HepG2 (cell line): ENCODE data around the gene ZBTB7A. TPM values are rescaled to one million over a fixed set of nuclear protein-coding genes. Genes with fewer than 3 reads are reported as not detected.
A peak's percentile ranks its signal among the peaks of the same experiment; 100 is the strongest.

ENCODE experiments used
- AKAP8 ChIP-seq: sonication (generic); formaldehyde crosslinking; IDR thresholded peaks from 2 replicates; pipeline ENCODE4 v1.5.1; 2020; ENCODE audit warnings: mild to moderate bottlenecking, missing genetic modification reagents
- CBX2 ChIP-seq, 2 experiments: fragments of 200-600 bp in 1 of 2; sonication (generic); formaldehyde crosslinking in 1 of 2; IDR thresholded peaks; 2 replicates each; pipeline versions ENCODE4 v1.7.0 to v1.8.1; 2018 to 2022; ENCODE audit warnings: low read depth in 2 of 2, low read length in 1 of 2, mild to moderate bottlenecking in 1 of 2, missing genetic modification reagents in 1 of 2
- CHCHD3 ChIP-seq: sonication (generic); formaldehyde crosslinking; IDR thresholded peaks from 2 replicates; pipeline ENCODE4 v1.8.0; 2022; ENCODE audit warnings: mild to moderate bottlenecking, missing genetic modification reagents, moderate library complexity
- IRF2 ChIP-seq: IDR thresholded peaks from 2 replicates; pipeline ENCODE4 v1.6.1; 2018; ENCODE audit warnings: missing genetic modification reagents, missing compliant biosample characterization
- MIER3 ChIP-seq: IDR thresholded peaks from 2 replicates; pipeline ENCODE4 v1.6.1; 2016; ENCODE audit warnings: missing compliant biosample characterization, borderline replicate concordance
- NBN ChIP-seq: fragments of 450-650 bp; conservative IDR thresholded peaks from 2 replicates; pipeline ENCODE4 v1.6.1; 2017
- NONO ChIP-seq, 2 experiments: fragments of 450-650 bp in 1 of 2; sonication (generic) in 1 of 2; formaldehyde crosslinking in 1 of 2; IDR thresholded peaks in 1 of 2; conservative IDR thresholded peaks in 1 of 2; 2 replicates each; pipeline versions ENCODE4 v1.6.1 to v1.8.0; 2017 to 2022; ENCODE audit warnings: mild to moderate bottlenecking in 1 of 2, missing genetic modification reagents in 1 of 2, moderate library complexity in 1 of 2
- PAF1 ChIP-seq: IDR thresholded peaks from 2 replicates; pipeline ENCODE4 v1.6.1; 2016; ENCODE audit warnings: missing genetic modification reagents, missing compliant biosample characterization
- PBX2 ChIP-seq: IDR thresholded peaks from 2 replicates; pipeline ENCODE4 v1.6.1; 2016; ENCODE audit warnings: control low read depth
- PCBP1 ChIP-seq: fragments of 200-400 bp; formaldehyde crosslinking; IDR thresholded peaks from 2 replicates; pipeline ENCODE4 v1.6.1; 2017; ENCODE audit warnings: mild to moderate bottlenecking, low read depth, low read length, borderline replicate concordance
- POLR2G ChIP-seq: fragments of 200-400 bp; formaldehyde crosslinking; IDR thresholded peaks from 2 replicates; pipeline ENCODE4 v1.6.1; 2018; ENCODE audit warnings: mild to moderate bottlenecking, low read depth, low read length, moderate library complexity
- PTBP1 ChIP-seq: fragments of 200-400 bp; formaldehyde crosslinking; IDR thresholded peaks from 2 replicates; pipeline ENCODE4 v1.6.1; 2018; ENCODE audit warnings: low read length, low read depth; ENCODE audit not compliant: poor library complexity, severe bottlenecking
- RBAK ChIP-seq: sonication (generic); formaldehyde crosslinking; IDR thresholded peaks from 2 replicates; pipeline ENCODE4 v1.5.1; 2020; ENCODE audit warnings: mild to moderate bottlenecking, missing genetic modification reagents
- REPIN1 ChIP-seq: sonication (generic); formaldehyde crosslinking; IDR thresholded peaks from 2 replicates; pipeline ENCODE4 v1.8.0; 2022; ENCODE audit warnings: missing genetic modification reagents, low read depth, mild to moderate bottlenecking, borderline replicate concordance
- SAFB2 ChIP-seq: sonication (generic); formaldehyde crosslinking; IDR thresholded peaks from 2 replicates; pipeline ENCODE4 v1.5.1; 2020; ENCODE audit warnings: missing genetic modification reagents, low read depth, mild to moderate bottlenecking, borderline replicate concordance
- TFDP2 ChIP-seq: sonication (generic); formaldehyde crosslinking; IDR thresholded peaks from 2 replicates; pipeline ENCODE4 v1.4.0; 2020; ENCODE audit warnings: missing genetic modification reagents
- YEATS2 ChIP-seq: sonication (generic); formaldehyde crosslinking; IDR thresholded peaks from 2 replicates; pipeline ENCODE4 v1.4.0; 2020; ENCODE audit warnings: missing genetic modification reagents, borderline replicate concordance
- ZFP36L2 ChIP-seq: sonication (generic); formaldehyde crosslinking; IDR thresholded peaks from 2 replicates; pipeline ENCODE4 v1.4.0; 2020; ENCODE audit warnings: missing genetic modification reagents
- ZNF362 ChIP-seq: sonication (generic); formaldehyde crosslinking; IDR thresholded peaks from 2 replicates; pipeline ENCODE4 v1.4.0; 2020; ENCODE audit warnings: missing genetic modification reagents, mild to moderate bottlenecking, borderline replicate concordance
- ZNF382 ChIP-seq: sonication (generic); formaldehyde crosslinking; IDR thresholded peaks from 2 replicates; pipeline ENCODE4 v1.5.0; 2020; ENCODE audit warnings: missing genetic modification reagents, mild to moderate bottlenecking, borderline replicate concordance
- ZNF773 ChIP-seq: sonication (generic); formaldehyde crosslinking; IDR thresholded peaks from 2 replicates; pipeline ENCODE4 v1.4.0; 2020; ENCODE audit warnings: missing genetic modification reagents, borderline replicate concordance
- ZNF850 ChIP-seq: sonication (generic); formaldehyde crosslinking; conservative IDR thresholded peaks from 2 replicates; pipeline ENCODE4 v1.9.0; 2021; ENCODE audit warnings: mild to moderate bottlenecking, missing genetic modification reagents
- polyA plus RNA-seq, 8 experiments: library from polyadenylated mRNA; depleted of rRNA in 3 of 8; stranded (reverse) in 7 of 8; unstranded in 1 of 8; fragments of >200 nt; fragmentation: Illumina TruSeq in 4 of 8; extraction: Trizol in 4 of 8; gene quantifications; 2 replicates each; pipeline versions ENCODE4 v1.2.1 to v1.2.3, GENCODE V29; 2011 to 2016; ENCODE audit warnings: low read depth in 4 of 8, missing spikeins in 1 of 8, mixed read lengths in 1 of 8; ENCODE audit not compliant: insufficient read depth in 1 of 8
- total RNA-seq, 5 experiments: library from RNA; depleted of rRNA; stranded (reverse); fragments of >200 nt; fragmentation: Illumina TruSeq; extraction: Trizol; gene quantifications; 2 replicates each; pipeline ENCODE4 v1.2.3, GENCODE V29; 2016; ENCODE audit warnings: low read depth in 1 of 5
- TF ChIP-seq, protein P1 (sequence below): IDR thresholded peaks from 2 replicates; pipeline ENCODE4 v1.6.1; 2016; ENCODE audit warnings: low read depth, borderline replicate concordance
- TF ChIP-seq, protein P2 (sequence below): sonication (generic); formaldehyde crosslinking; conservative IDR thresholded peaks from 2 replicates; pipeline ENCODE4 v1.5.0; 2020; ENCODE audit warnings: missing genetic modification reagents

Gene ZBTB7A
- total and polyA plus RNA-seq, 2 of the 13 experiments (the other 11 are each of a cell fraction or from before 2014, with no cell fraction given), result 3.6 to 4.0 TPM

GRCh38 chr19:4065430-4066175, 1.1 kb downstream of the ZBTB7A start (continued):
- TF ChIP-seq ZNF382, result no peak
- TF ChIP-seq YEATS2 (CRISPR knock-in tag), result no peak
- no peak for TF ChIP-seq MIER3 (CRISPR knock-in tag)
- no peak for TF ChIP-seq ZNF850 (CRISPR knock-in tag)
- no peak for TF ChIP-seq CHCHD3
- TF ChIP-seq, protein P1, sequence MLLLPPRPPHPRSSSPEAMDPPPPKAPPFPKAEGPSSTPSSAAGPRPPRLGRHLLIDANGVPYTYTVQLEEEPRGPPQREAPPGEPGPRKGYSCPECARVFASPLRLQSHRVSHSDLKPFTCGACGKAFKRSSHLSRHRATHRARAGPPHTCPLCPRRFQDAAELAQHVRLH (CRISPR knock-in tag), result no peak
- 0 out of 2 replicates have a peak, but pooled peaks have one; percentile 26 for TF ChIP-seq PCBP1
- no peak for TF ChIP-seq RBAK (CRISPR knock-in tag)
- peak; percentile 49; the same call in 1 of the 2 replicates for TF ChIP-seq IRF2 (CRISPR knock-in tag)
- TF ChIP-seq POLR2G, result peak; percentile 43; the same call in 1 of the 2 replicates
- no peak for TF ChIP-seq ZNF362 (CRISPR knock-in tag)
- TF ChIP-seq, protein P2, sequence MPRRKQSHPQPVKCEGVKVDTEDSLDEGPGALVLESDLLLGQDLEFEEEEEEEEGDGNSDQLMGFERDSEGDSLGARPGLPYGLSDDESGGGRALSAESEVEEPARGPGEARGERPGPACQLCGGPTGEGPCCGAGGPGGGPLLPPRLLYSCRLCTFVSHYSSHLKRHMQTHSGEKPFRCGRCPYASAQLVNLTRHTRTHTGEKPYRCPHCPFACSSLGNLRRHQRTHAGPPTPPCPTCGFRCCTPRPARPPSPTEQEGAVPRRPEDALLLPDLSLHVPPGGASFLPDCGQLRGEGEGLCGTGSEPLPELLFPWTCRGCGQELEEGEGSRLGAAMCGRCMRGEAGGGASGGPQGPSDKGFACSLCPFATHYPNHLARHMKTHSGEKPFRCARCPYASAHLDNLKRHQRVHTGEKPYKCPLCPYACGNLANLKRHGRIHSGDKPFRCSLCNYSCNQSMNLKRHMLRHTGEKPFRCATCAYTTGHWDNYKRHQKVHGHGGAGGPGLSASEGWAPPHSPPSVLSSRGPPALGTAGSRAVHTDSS (CRISPR knock-in tag), result 0 out of 2 replicates have a peak, but pooled peaks have one; percentile 51
- TF ChIP-seq AKAP8 (CRISPR knock-in tag), result peak; percentile 95
- 0 out of 2 replicates have a peak, but pooled peaks have one; percentile 20 for TF ChIP-seq TFDP2 (CRISPR knock-in tag)
- TF ChIP-seq REPIN1 (CRISPR knock-in tag), result no peak
- no peak for TF ChIP-seq ZFP36L2 (CRISPR knock-in tag)
- no peak for TF ChIP-seq ZNF773 (CRISPR knock-in tag)
- no peak for TF ChIP-seq PAF1
- no peak for TF ChIP-seq PTBP1
- TF ChIP-seq PBX2, result peak; percentile 86
- TF ChIP-seq SAFB2 (CRISPR knock-in tag), result no peak
- no peak for TF ChIP-seq CBX2 (IDR thresholded peaks at IDR 0.05; ENCODE audit: low read depth, low read length)
- no peak for TF ChIP-seq CBX2 (CRISPR knock-in tag; IDR thresholded peaks at IDR 0.05; ENCODE audit: low read depth)
- TF ChIP-seq NONO (IDR thresholded peaks at IDR 0.05), result no peak
- TF ChIP-seq NONO (CRISPR knock-in tag; conservative IDR thresholded peaks at IDR 0.05), result 0 out of 2 replicates have a peak, but pooled peaks have one; percentile 6
- no peak for TF ChIP-seq NBN
